Chondrocyte (in vitro differentiated cells): ENCODE results near the gene DNAJB2. TPM values are rescaled to one million over a fixed set of nuclear protein-coding genes. Genes with fewer than 3 reads are reported as not detected.

Experiments used
- DNase-seq: peaks from one replicate; pipeline ENCODE4 v3.0.0; 2021; ENCODE audit warnings: mixed read lengths, low spot score
- H3K27ac Mint-ChIP-seq: one replicate; pipeline ENCODE4 v1.8.0; 2021; ENCODE audit warnings: mild to moderate bottlenecking, moderate library complexity, mixed read lengths; ENCODE audit not compliant: unreplicated experiment
- H3K27me3 Mint-ChIP-seq: 2 replicates; pipeline ENCODE4 v1.8.0; 2021; ENCODE audit warnings: low read depth, mixed read lengths
- H3K36me3 Mint-ChIP-seq: 2 replicates; pipeline ENCODE4 v1.8.0; 2021; ENCODE audit warnings: low read depth, mixed read lengths
- H3K4me1 Mint-ChIP-seq: 2 replicates; pipeline ENCODE4 v1.8.0; 2021; ENCODE audit warnings: low read depth, mild to moderate bottlenecking, mixed read lengths
- H3K4me3 Mint-ChIP-seq: one replicate; pipeline ENCODE4 v1.8.0; 2021; ENCODE audit warnings: mild to moderate bottlenecking, moderate library complexity, mixed read lengths; ENCODE audit not compliant: unreplicated experiment
- H3K9me3 Mint-ChIP-seq: 2 replicates; pipeline ENCODE4 v1.8.0; 2021; ENCODE audit warnings: low read depth, mixed read lengths
- CTCF ChIP-seq: fragments of 200-600 bp; sonication (generic); IDR thresholded peaks from 2 replicates; pipeline ENCODE4 v1.5.0; 2021; ENCODE audit warnings: antibody characterized with exemption, mild to moderate bottlenecking, moderate library complexity
- total RNA-seq: library from RNA; stranded (reverse); gene quantifications from 3 replicates; pipeline ENCODE4 v1.2.1, GENCODE V29; 2021

The DNAJB2 gene
- total RNA-seq, 1 donor from 2014 or later = 55.6 TPM

GRCh38 chr2:219271021-219271420, 8.1 kb upstream of the DNAJB2 start:
- no peak for TF ChIP-seq CTCF
- no peaks in the 10 kb centered on the region for H3K9me3 Mint-ChIP-seq
- peak; percentile 24 for DNase-seq
- H3K27me3 Mint-ChIP-seq = no peaks in the 10 kb centered on the region
- no peak overlapping the region for H3K27ac Mint-ChIP-seq
- H3K4me1 Mint-ChIP-seq = peaks cover 26% of the 10 kb centered on the region
- no peaks in the 10 kb centered on the region for H3K36me3 Mint-ChIP-seq
- H3K4me3 Mint-ChIP-seq = no peak overlapping the region

GRCh38 chr2:219272356-219272755, 6.8 kb upstream of the DNAJB2 start:
- Mint-ChIP-seq H3K27me3 (no peaks in the 10 kb centered on the region), H3K9me3 (no peaks in the 10 kb centered on the region), H3K27ac (no peak overlapping the region), H3K4me3 (no peak overlapping the region), H3K36me3 (no peaks in the 10 kb centered on the region), H3K4me1 (peaks cover 27% of the 10 kb centered on the region)
- no peak for TF ChIP-seq CTCF
- DNase-seq = peak; percentile 37

- no peak overlapping the region for H3K4me3 Mint-ChIP-seq
- no peaks in the 10 kb centered on the region for H3K36me3 Mint-ChIP-seq
- H3K4me1 Mint-ChIP-seq = peaks cover 33% of the 10 kb centered on the region
- TF ChIP-seq CTCF = no peak
- H3K27me3 Mint-ChIP-seq = no peaks in the 10 kb centered on the region
- no peak overlapping the region for H3K27ac Mint-ChIP-seq
- no peaks in the 10 kb centered on the region for H3K9me3 Mint-ChIP-seq
- DNase-seq = peak; percentile 25
Measured at GRCh38 chr2:219272995-219273394, 6.2 kb upstream of the DNAJB2 start.

- H3K4me3 Mint-ChIP-seq = no peak overlapping the region
- peaks cover 43% of the 10 kb centered on the region for H3K4me1 Mint-ChIP-seq
Measured at GRCh38 chr2:219273937-219274336, 5.2 kb upstream of the DNAJB2 start.

GRCh38 chr2:219274361-219274921, 4.7 kb upstream of the DNAJB2 start:
- Mint-ChIP-seq H3K9me3 (no peaks in the 10 kb centered on the region), H3K4me3 (peak overlapping the region; percentile 43), H3K27me3 (no peaks in the 10 kb centered on the region), H3K4me1 (peaks cover 40% of the 10 kb centered on the region), H3K36me3 (no peaks in the 10 kb centered on the region), H3K27ac (peak overlapping the region; percentile 98)
- DNase-seq = peak; percentile 81
- no peak for TF ChIP-seq CTCF

More at GRCh38 chr2:219273937-219274336, 5.2 kb upstream of the DNAJB2 start:
- no peak for TF ChIP-seq CTCF
- peak; percentile 67 for DNase-seq
- Mint-ChIP-seq H3K9me3 (no peaks in the 10 kb centered on the region), H3K27me3 (no peaks in the 10 kb centered on the region), H3K27ac (peak overlapping the region; percentile 98), H3K36me3 (no peaks in the 10 kb centered on the region)
